Sigmoid colon (tissue), 7 donors: ENCODE measurements around the gene DPYSL5. TPM values are rescaled to one million over a fixed set of nuclear protein-coding genes. Genes with fewer than 3 reads are reported as not detected.

Source experiments
- DNase-seq: peaks from one replicate; pipeline ENCODE4 v3.0.0-alpha.2; 2019
- H3K27ac ChIP-seq, 4 donors: fragments of 200-600 bp; sonication (generic); one replicate each; pipeline ENCODE4 v1.5.1; 2016 to 2019; ENCODE audit warnings: mild to moderate bottlenecking in 1 of 4
- H3K27me3 ChIP-seq, 3 donors: fragments of 200-600 bp; sonication (generic); one replicate each; pipeline ENCODE4 v1.5.1; 2019; ENCODE audit warnings: mild to moderate bottlenecking in 1 of 3
- H3K36me3 ChIP-seq, 4 donors: fragments of 200-600 bp; sonication (generic); one replicate each; pipeline ENCODE4 v1.5.1; 2016 to 2019
- H3K4me1 ChIP-seq, 4 donors: fragments of 200-600 bp; sonication (generic); one replicate each; pipeline ENCODE4 v1.5.1; 2017 to 2019
- H3K4me3 ChIP-seq, 4 donors: fragments of 200-600 bp; sonication (generic); one replicate each; pipeline ENCODE4 v1.5.1; 2017 to 2019; ENCODE audit warnings: mild to moderate bottlenecking in 2 of 4, moderate library complexity in 1 of 4
- H3K9me3 ChIP-seq, 4 donors: fragments of 200-600 bp in 3 of 4; sonication (generic) in 3 of 4; one replicate each; pipeline versions ENCODE4 v1.5.1 to v1.6.1; 2013 to 2019
- CTCF ChIP-seq, 4 experiments: fragments of 450-650 bp in 3 of 4; fragments of 200-600 bp in 1 of 4; IDR thresholded peaks; one replicate each; pipeline ENCODE4 v1.5.1; 2016 to 2019; ENCODE audit warnings: antibody characterized with exemption in 4 of 4, mild to moderate bottlenecking in 3 of 4, moderate library complexity in 2 of 4
- EP300 ChIP-seq, 4 donors: sonication (generic); formaldehyde crosslinking; IDR thresholded peaks; one replicate each; pipeline ENCODE4 v1.6.1; 2017; ENCODE audit warnings: antibody characterized with exemption in 4 of 4
- POLR2A ChIP-seq, 2 donors: fragments of 450-650 bp; IDR thresholded peaks; one replicate each; pipeline ENCODE4 v1.6.1; 2016; ENCODE audit warnings: antibody characterized with exemption in 2 of 2, mild to moderate bottlenecking in 2 of 2, moderate library complexity in 2 of 2
- POLR2AphosphoS5 ChIP-seq, 4 donors: sonication (generic); formaldehyde crosslinking; IDR thresholded peaks; one replicate each; pipeline ENCODE4 v1.6.1; 2017; ENCODE audit warnings: antibody characterized with exemption in 4 of 4
- WGBS, 2 donors: extraction: QIAGEN DNeasy Blood & Tissue Kit; methylation state at CpG; one replicate each; pipeline ENCODE4 v1.1.7; 2013; 5-methylcytosine and 5-hydroxymethylcytosine counted together
- intact Hi-C: fragments of 100-400 bp; cut with DNase I; formaldehyde crosslinking; loops from one replicate; pipeline ENCODE4 v1.15.1; 2023
- polyA plus RNA-seq, 3 donors: library from polyadenylated mRNA; stranded (reverse); fragments of 200-250 nt; gene quantifications; one replicate each; pipeline ENCODE4 v1.2.3, GENCODE V29; 2013
- total RNA-seq, 4 donors: library from RNA; depleted of rRNA; stranded (reverse); fragments of >200 nt; gene quantifications; one replicate each; pipeline ENCODE4 v1.1.0, GENCODE V29; 2016
- donor health status: healthy with polysubstance abuse.
- donor health status: Bipolar disorder and iron deficiency.
- donor health status: healthy.

DPYSL5 gene
- total and polyA plus RNA-seq, 7 donors = 0.16 to 1.9 (median 0.74) TPM; not detected in 2

GRCh38 chr2:26843041-26843440, 4.9 kb upstream of the DPYSL5 start:
- Histone ChIP-seq H3K9me3 (no peaks in the 10 kb centered on the region), H3K27ac (no peak overlapping the region), H3K4me1 (peaks cover 0 to 20% (median 18%) of the 10 kb centered on the region in 4 donors), H3K4me3 (no peak overlapping the region), H3K27me3 (peaks cover 16 to 72% (median 50%) of the 10 kb centered on the region in 3 donors), H3K36me3 (no peaks in the 10 kb centered on the region)
- WGBS, 2 donors = 41 to 55% methylated on average over 4 of the region's 4 CpGs
- intact Hi-C loops = no loop called here
- DNase-seq = no peak
- no peak for TF ChIP-seq CTCF (IDR thresholded peaks at IDR 0.05)
- TF ChIP-seq POLR2AphosphoS5 (IDR thresholded peaks at IDR 0.05) = no peak
- no peak for TF ChIP-seq POLR2A (IDR thresholded peaks at IDR 0.05)
- no peak for TF ChIP-seq EP300 (IDR thresholded peaks at IDR 0.05)

DNA sequence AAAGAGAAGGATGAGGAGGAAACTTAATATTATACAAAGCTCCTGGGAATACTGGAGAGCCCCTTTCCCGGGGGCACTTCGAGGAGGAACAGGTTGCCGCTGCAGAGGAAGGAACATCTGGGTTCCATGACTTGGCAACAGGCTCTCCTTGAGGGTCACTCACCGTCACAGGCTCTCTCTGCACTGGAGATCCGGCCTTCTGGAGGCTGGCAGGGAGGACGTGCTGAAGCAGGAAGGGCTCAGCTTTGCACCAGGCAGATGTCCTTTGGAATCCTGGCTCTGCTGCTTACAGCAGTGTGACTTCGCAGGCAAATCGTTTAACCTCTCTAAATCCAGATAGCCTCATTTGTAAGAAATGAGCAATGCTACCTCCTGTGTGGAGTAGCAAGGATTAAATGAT, 2.9 kb upstream of the DPYSL5 start:
- Histone ChIP-seq H3K4me1 (peaks cover 0 to 39% (median 37%) of the 10 kb centered on the region in 4 donors), H3K36me3 (no peaks in the 10 kb centered on the region), H3K9me3 (no peaks in the 10 kb centered on the region), H3K4me3 (no peak overlapping the region), H3K27me3 (peaks cover 35 to 92% (median 70%) of the 10 kb centered on the region in 3 donors), H3K27ac (no peak overlapping the region)
- TF ChIP-seq CTCF (IDR thresholded peaks at IDR 0.05) (no peak), POLR2AphosphoS5 (IDR thresholded peaks at IDR 0.05) (no peak), EP300 (IDR thresholded peaks at IDR 0.05) (no peak), POLR2A (IDR thresholded peaks at IDR 0.05) (no peak)
- whole genome bisulfite sequencing, 2 donors = 55 to 62% methylated on average over 8 of the region's 8 CpGs
- intact Hi-C loops = loop anchor here (5.0 kb wide), 1 partner anchor 172 kb away; no protein-coding TSS in a partner anchor
- no peak for DNase-seq

GRCh38 chr2:26846334-26847306, 1.3 kb upstream of the DPYSL5 start:
- peak; percentile 82 for DNase-seq
- no peaks in the 10 kb centered on the region for H3K9me3 ChIP-seq
- 6 to 9% methylated on average over 39 of the region's 39 CpGs for WGBS, 2 donors
- no peak overlapping the region for H3K4me3 ChIP-seq
- no peak overlapping the region for H3K27ac ChIP-seq
- H3K27me3 ChIP-seq = peaks cover 35 to 98% (median 84%) of the 10 kb centered on the region in 3 donors
- H3K4me1 ChIP-seq = peaks cover 0 to 39% (median 37%) of the 10 kb centered on the region in 4 donors
- TF ChIP-seq CTCF (IDR thresholded peaks at IDR 0.05) = peak; percentile 31 to 72 (median 63)
- TF ChIP-seq POLR2AphosphoS5 (IDR thresholded peaks at IDR 0.05) = no peak
- intact Hi-C loops = loop anchor here (1.0 to 5.0 kb wide), 2 partner anchors 96 to 171 kb away; no protein-coding TSS in a partner anchor
- H3K36me3 ChIP-seq = no peaks in the 10 kb centered on the region

DNA sequence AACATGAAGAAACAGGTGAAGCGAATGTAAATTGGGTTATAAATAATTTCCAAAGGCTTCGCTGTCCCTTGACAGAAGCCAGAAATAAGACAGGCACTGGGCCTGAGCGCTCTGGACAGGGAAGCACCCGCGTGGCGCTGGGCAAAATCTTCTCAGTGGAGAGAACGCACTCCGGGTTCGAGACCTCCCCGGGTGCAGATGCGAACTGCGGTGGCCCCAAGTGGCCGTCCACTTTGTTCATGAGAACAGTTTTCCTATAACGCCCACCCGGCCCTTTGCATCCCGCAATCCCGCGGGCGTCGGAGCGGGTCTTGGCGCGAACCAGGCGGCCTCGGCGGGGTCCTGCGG, 651 bp upstream of the DPYSL5 start:
- Histone ChIP-seq H3K9me3 (no peaks in the 10 kb centered on the region), H3K4me1 (peaks cover 0 to 39% (median 37%) of the 10 kb centered on the region in 4 donors), H3K36me3 (no peaks in the 10 kb centered on the region), H3K27ac (no peak overlapping the region), H3K27me3 (peaks cover 35 to 93% (median 84%) of the 10 kb centered on the region in 3 donors), H3K4me3 (peak overlapping the region in 3 of 4 donors; percentile 26 to 42 (median 38))
- no peak for DNase-seq
- TF ChIP-seq EP300 (IDR thresholded peaks at IDR 0.05) (no peak), POLR2AphosphoS5 (IDR thresholded peaks at IDR 0.05) (no peak), CTCF (IDR thresholded peaks at IDR 0.05) (no peak), POLR2A (IDR thresholded peaks at IDR 0.05) (no peak)
- intact Hi-C loops = loop anchor here (5.0 kb wide), 1 partner anchor 170 kb away; no protein-coding TSS in a partner anchor
- WGBS, 2 donors = 3 to 9% methylated on average over 27 of the region's 27 CpGs
